Bronchial epithelial cell (primary cell): Measurements from ENCODE around the gene MESD. TPM values are rescaled to one million over a fixed set of nuclear protein-coding genes. Genes with fewer than 3 reads are reported as not detected.
A peak's percentile ranks its signal among the peaks of the same experiment; 100 is the strongest.

Source experiments
- DNase-seq: peaks from one replicate; pipeline ENCODE4 v3.0.0-alpha.2; 2010; ENCODE audit warnings: low read depth
- FAIRE-seq: peaks from 2 replicates; lab custom pipeline; 2011; peaks lifted over from hg19 to GRCh38; lab: Jason Lieb, UNC
- H3K27me3 ChIP-seq: 2 replicates; pipeline ENCODE4 v1.5.1; 2011; ENCODE audit warnings: low read length; ENCODE audit not compliant: control insufficient read depth, insufficient read depth
- H3K36me3 ChIP-seq: 2 replicates; pipeline ENCODE4 v1.5.1; 2011; ENCODE audit warnings: low read length; ENCODE audit not compliant: control insufficient read depth, insufficient read depth
- H3K4me3 ChIP-seq: 2 replicates; pipeline ENCODE4 v1.5.1; 2011; ENCODE audit warnings: mild to moderate bottlenecking, low read depth, low read length, control low read depth
- CTCF ChIP-seq: IDR thresholded peaks from 2 replicates; pipeline ENCODE4 v1.5.1; 2011; ENCODE audit warnings: mild to moderate bottlenecking, moderate library complexity, low read length, control low read depth, inconsistent platforms; ENCODE audit not compliant: insufficient read depth, severe bottlenecking
- total RNA-seq: library from RNA; depleted of rRNA; stranded (reverse); fragments of >200 nt; gene quantifications from 2 replicates; pipeline ENCODE4 v1.2.1, GENCODE V29; 2014

Gene MESD
- total RNA-seq, 1 donor from 2014 or later: 24.7 TPM

GRCh38 chr15:80926126-80926525, 63.5 kb downstream of the MESD start:
- no peak overlapping the region for H3K4me3 ChIP-seq
- TF ChIP-seq CTCF: no peak
- no peaks in the 10 kb centered on the region for H3K27me3 ChIP-seq
- DNase-seq (no peak), FAIRE-seq (no peak)
- no peaks in the 10 kb centered on the region for H3K36me3 ChIP-seq

GRCh38 chr15:80925597-80926059, 64.0 kb downstream of the MESD start:
- FAIRE-seq (no peak), DNase-seq (no peak)
- H3K4me3 ChIP-seq: no peak overlapping the region
- H3K27me3 ChIP-seq: no peaks in the 10 kb centered on the region
- H3K36me3 ChIP-seq: no peaks in the 10 kb centered on the region
- no peak for TF ChIP-seq CTCF

GRCh38 chr15:80924278-80924677, 65.3 kb downstream of the MESD start:
- TF ChIP-seq CTCF: no peak
- Histone ChIP-seq H3K4me3 (no peak overlapping the region), H3K36me3 (no peaks in the 10 kb centered on the region), H3K27me3 (no peaks in the 10 kb centered on the region)
- no peak for DNase-seq
- FAIRE-seq: no peak

GRCh38 chr15:80923668-80924067, 66.0 kb downstream of the MESD start:
- Histone ChIP-seq H3K4me3 (no peak overlapping the region), H3K27me3 (no peaks in the 10 kb centered on the region), H3K36me3 (no peaks in the 10 kb centered on the region)
- peak; percentile 56 for DNase-seq
- no peak for TF ChIP-seq CTCF
- FAIRE-seq: no peak

- TF ChIP-seq CTCF: no peak
- H3K36me3 ChIP-seq: no peaks in the 10 kb centered on the region
- DNase-seq: no peak
- FAIRE-seq: no peak
- no peaks in the 10 kb centered on the region for H3K27me3 ChIP-seq
- H3K4me3 ChIP-seq: no peak overlapping the region
Observed at GRCh38 chr15:80921736-80922410, 67.7 kb downstream of the MESD start.

GRCh38 chr15:80920271-80920699, 69.3 kb downstream of the MESD start:
- Histone ChIP-seq H3K27me3 (no peaks in the 10 kb centered on the region), H3K4me3 (no peak overlapping the region), H3K36me3 (no peaks in the 10 kb centered on the region)
- FAIRE-seq (no peak), DNase-seq (no peak)
- TF ChIP-seq CTCF: no peak
